ENCODE measurements around the gene CABP4.

Gene CABP4

DNA sequence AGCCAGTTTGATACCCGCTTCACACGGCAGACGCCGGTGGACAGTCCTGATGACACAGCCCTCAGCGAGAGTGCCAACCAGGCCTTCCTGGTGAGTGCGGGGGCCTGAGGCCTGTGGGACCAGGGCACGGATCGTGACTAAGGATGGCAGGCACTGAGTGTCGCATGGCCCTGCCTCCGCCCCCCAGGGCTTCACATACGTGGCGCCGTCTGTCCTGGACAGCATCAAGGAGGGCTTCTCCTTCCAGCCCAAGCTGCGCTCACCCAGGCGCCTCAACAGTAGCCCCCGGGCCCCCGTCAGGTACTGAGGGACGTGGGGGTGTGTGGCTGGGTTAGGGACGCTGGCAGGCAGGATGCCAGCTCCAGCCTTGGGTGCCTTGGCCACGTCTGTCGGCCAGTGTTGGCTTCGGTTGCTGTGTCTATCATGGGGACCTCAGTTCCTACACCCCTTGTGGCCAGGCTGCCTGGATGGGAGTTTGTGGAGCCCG lies 20.7 kb upstream of the CABP4 start:
- in situ Hi-C loops (cut with HindIII; ENCODE audit: low pct_unique_long_range_greater_than_20kb, low sequenced_read_pairs): no loop called here
- DNase-seq (ENCODE audit: low read depth in 1 of 2, low spot score in 1 of 2): no peak
- no peak for TF ChIP-seq JUND (IDR thresholded peaks at IDR 0.05; ENCODE audit: low read depth)

GRCh38 chr11:67435031-67435726 lies 20.0 kb upstream of the CABP4 start:
- no peak for TF ChIP-seq JUND (IDR thresholded peaks at IDR 0.05; ENCODE audit: low read depth)
- in situ Hi-C loops (cut with HindIII; ENCODE audit: low pct_unique_long_range_greater_than_20kb, low sequenced_read_pairs): no loop called here

GRCh38 chr11:67435727-67436458 lies 19.3 kb upstream of the CABP4 start:
- DNase-seq (ENCODE audit: low read depth in 1 of 2, low spot score in 1 of 2): no peak
- in situ Hi-C loops (cut with HindIII; ENCODE audit: low pct_unique_long_range_greater_than_20kb, low sequenced_read_pairs): no loop called here
- TF ChIP-seq JUND (IDR thresholded peaks at IDR 0.05; ENCODE audit: low read depth): no peak

More at GRCh38 chr11:67435031-67435726, 20.0 kb upstream of the CABP4 start:
- no peak for DNase-seq (ENCODE audit: low read depth in 1 of 2, low spot score in 1 of 2)

DNA sequence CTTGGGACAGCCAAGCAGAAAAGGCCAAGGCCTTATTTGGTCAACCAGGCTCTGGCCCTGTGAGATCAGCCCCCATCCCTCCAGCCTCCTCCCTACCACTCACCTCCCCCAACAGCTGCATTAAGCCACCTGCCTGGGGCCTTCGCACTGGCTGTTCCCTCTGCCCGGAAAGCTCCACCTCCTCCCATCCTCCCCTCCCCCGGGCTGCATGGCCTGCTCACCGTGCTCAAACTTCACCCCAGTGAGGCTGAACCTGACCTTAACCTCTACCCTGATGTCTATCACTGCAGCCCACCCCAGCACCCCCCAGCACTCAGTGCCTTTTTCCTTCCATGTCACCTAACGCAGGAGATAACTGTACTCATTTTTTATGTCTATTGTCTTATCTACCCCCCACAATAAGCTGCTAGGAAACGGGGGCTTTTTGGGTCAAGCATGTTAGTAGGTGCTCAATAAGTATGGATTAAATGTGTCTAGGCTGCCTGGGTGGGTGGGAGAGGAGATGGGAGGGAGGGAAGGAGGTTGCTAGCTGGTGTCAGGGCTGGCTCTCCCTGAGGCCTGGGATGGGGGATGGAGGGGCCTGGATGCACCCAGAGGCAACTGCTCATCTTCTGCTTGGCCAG lies 18.6 kb upstream of the CABP4 start:
- in situ Hi-C loops (cut with HindIII; ENCODE audit: low pct_unique_long_range_greater_than_20kb, low sequenced_read_pairs): no loop called here
- peak; percentile 53 to 60 for DNase-seq (ENCODE audit: low read depth in 1 of 2, low spot score in 1 of 2)
- TF ChIP-seq JUND (IDR thresholded peaks at IDR 0.05; ENCODE audit: low read depth): no peak

GRCh38 chr11:67437082-67437808 lies 17.9 kb upstream of the CABP4 start, which contains the start of gene PTPRCAP:
Gene PTPRCAP (minus strand): TSS chr11:67437682. CDS start chr11:67437619, 63 bp downstream.
- DNase-seq (ENCODE audit: low read depth in 1 of 2, low spot score in 1 of 2): no peak
- in situ Hi-C loops (cut with HindIII; ENCODE audit: low pct_unique_long_range_greater_than_20kb, low sequenced_read_pairs): no loop called here
- no peak for TF ChIP-seq JUND (IDR thresholded peaks at IDR 0.05; ENCODE audit: low read depth)

DNA sequence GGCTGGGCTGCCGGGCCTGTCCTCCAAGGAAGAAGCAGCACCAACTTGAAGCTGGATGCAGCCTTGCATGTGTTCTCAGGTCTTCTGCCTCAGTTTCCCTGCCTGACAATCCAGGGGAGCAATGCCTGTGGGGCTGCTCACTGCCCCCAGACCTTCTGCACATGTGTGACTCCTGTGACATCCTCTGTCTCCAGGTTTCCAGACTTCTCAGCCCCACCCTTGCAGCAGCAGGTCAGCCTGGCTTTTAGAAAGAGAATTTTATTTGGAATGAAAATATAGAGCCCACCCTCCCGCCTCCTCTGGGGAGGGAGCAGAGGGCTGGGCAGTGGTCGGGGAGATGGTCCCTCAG lies 17.4 kb upstream of the CABP4 start:
- in situ Hi-C loops (cut with HindIII; ENCODE audit: low pct_unique_long_range_greater_than_20kb, low sequenced_read_pairs): no loop called here
- DNase-seq (ENCODE audit: low read depth in 1 of 2, low spot score in 1 of 2): no peak
- TF ChIP-seq JUND (IDR thresholded peaks at IDR 0.05; ENCODE audit: low read depth): no peak

GRCh38 chr11:67438158-67438902 lies 16.8 kb upstream of the CABP4 start:
- no peak for DNase-seq (ENCODE audit: low read depth in 1 of 2, low spot score in 1 of 2)
- in situ Hi-C loops (cut with HindIII; ENCODE audit: low pct_unique_long_range_greater_than_20kb, low sequenced_read_pairs): no loop called here
- TF ChIP-seq JUND (IDR thresholded peaks at IDR 0.05; ENCODE audit: low read depth): no peak

- DNase-seq (ENCODE audit: low read depth in 1 of 2, low spot score in 1 of 2): peak; percentile 56 to 59
- no peak for TF ChIP-seq JUND (IDR thresholded peaks at IDR 0.05; ENCODE audit: low read depth)
- in situ Hi-C loops (cut with HindIII; ENCODE audit: low pct_unique_long_range_greater_than_20kb, low sequenced_read_pairs): no loop called here
Observed at GRCh38 chr11:67439321-67440228, 15.6 kb upstream of the CABP4 start.

DNA sequence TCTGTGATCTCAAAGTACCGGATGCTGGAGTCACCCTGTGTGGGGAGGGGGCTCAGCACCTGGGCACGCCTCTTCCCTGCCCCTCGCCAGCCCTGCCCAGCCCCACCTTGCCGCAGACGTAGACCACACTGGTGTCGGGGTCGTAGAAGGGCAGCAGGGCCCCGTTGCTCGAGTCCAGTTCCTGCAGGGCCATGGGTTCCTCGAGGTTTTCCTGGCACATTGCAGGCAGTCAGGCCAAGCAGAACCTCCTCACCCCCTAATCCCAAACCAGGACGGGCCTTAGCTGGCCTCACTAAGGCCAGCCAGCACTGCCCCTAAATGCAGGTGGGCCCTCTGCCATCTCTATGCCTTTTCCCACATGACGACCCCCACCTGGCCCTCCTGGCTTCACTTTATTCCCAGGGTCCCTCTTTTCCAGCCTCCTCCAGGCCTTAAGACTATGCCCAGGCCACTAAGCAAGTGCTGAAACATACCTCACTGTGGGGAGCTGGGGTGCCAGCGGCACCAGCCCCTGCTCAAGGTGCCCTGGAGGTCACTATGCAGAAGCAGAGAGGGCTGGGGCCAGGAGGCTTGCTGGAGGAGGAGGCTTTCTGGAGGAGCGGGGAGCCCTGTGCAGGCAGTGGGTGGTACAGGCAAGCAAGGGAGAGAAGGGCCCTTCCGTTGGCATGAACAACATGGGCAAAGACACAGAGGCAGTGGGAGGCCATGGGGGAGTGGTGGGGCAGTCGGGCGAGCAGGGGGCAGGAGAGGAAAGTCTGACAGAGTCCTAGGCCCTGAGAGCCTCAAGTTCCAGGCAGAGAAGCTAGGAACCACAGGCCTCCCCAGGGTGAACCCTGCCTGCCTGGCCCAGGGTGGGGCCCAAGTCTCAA lies 14.7 kb upstream of the CABP4 start:
- in situ Hi-C loops (cut with HindIII; ENCODE audit: low pct_unique_long_range_greater_than_20kb, low sequenced_read_pairs): no loop called here
- no peak for DNase-seq (ENCODE audit: low read depth in 1 of 2, low spot score in 1 of 2)
- no peak for TF ChIP-seq JUND (IDR thresholded peaks at IDR 0.05; ENCODE audit: low read depth)

- in situ Hi-C loops (cut with HindIII; ENCODE audit: low pct_unique_long_range_greater_than_20kb, low sequenced_read_pairs): no loop called here
- no peak for TF ChIP-seq JUND (IDR thresholded peaks at IDR 0.05; ENCODE audit: low read depth)
- no peak for DNase-seq (ENCODE audit: low read depth in 1 of 2, low spot score in 1 of 2)
Observed at GRCh38 chr11:67441098-67441563, 14.0 kb upstream of the CABP4 start.
